WTC11 (cell line): ENCODE results near the gene KIF6. TPM values are rescaled to one million over a fixed set of nuclear protein-coding genes. Genes with fewer than 3 reads are reported as not detected.

Experiments
- ATAC-seq: fragments of 200-7000 bp; cut with Tn5 transposase; 2 replicates; pipeline ENCODE4 v1.10.0; 2021; ENCODE audit warnings: mild to moderate bottlenecking, moderate library complexity
- CTCF ChIA-PET: fragments of 300-600 bp; sonication (Branson Sonifier 250); formaldehyde crosslinking; loops from one replicate; lab custom pipeline; 2021; ENCODE audit warnings: antibody characterized with exemption; lab: Charles Lee
- POLR2A ChIA-PET: fragments of 350-600 bp; sonication (Branson Sonifier 250); formaldehyde crosslinking; loops from one replicate; lab custom pipeline; 2021; ENCODE audit warnings: antibody characterized with exemption; lab: Charles Lee
- DNase-seq: peaks from one replicate; pipeline ENCODE4 v3.0.0; 2021; ENCODE audit warnings: low spot score
- H3K27ac Mint-ChIP-seq: 2 replicates; pipeline ENCODE4 v1.8.0; 2021; ENCODE audit warnings: mixed read lengths
- H3K27me3 Mint-ChIP-seq: 2 replicates; pipeline ENCODE4 v1.8.0; 2021; ENCODE audit warnings: low read depth, mild to moderate bottlenecking, moderate library complexity, mixed read lengths
- H3K36me3 Mint-ChIP-seq: 2 replicates; pipeline ENCODE4 v1.8.0; 2021; ENCODE audit warnings: mixed read lengths
- H3K4me1 Mint-ChIP-seq: 2 replicates; pipeline ENCODE4 v1.8.0; 2022; ENCODE audit warnings: mixed read lengths
- H3K4me3 Mint-ChIP-seq: 2 replicates; pipeline ENCODE4 v1.8.0; 2021; ENCODE audit warnings: mild to moderate bottlenecking, moderate library complexity, mixed read lengths
- H3K9me3 Mint-ChIP-seq: 2 replicates; pipeline ENCODE4 v1.8.0; 2021; ENCODE audit warnings: mixed read lengths
- ATF1 ChIP-seq: sonication (generic); formaldehyde crosslinking; IDR thresholded peaks from 2 replicates; pipeline ENCODE4 v1.8.1; 2023; ENCODE audit warnings: mild to moderate bottlenecking, moderate library complexity, missing genetic modification reagents
- CBFB ChIP-seq: sonication (generic); formaldehyde crosslinking; IDR thresholded peaks from 2 replicates; pipeline ENCODE4 v1.8.1; 2022; ENCODE audit warnings: mild to moderate bottlenecking, low read depth, missing genetic modification reagents
- CREB1 ChIP-seq: sonication (generic); formaldehyde crosslinking; IDR thresholded peaks from 2 replicates; pipeline ENCODE4 v1.8.0; 2023; ENCODE audit warnings: mild to moderate bottlenecking, missing genetic modification reagents
- CTCF ChIP-seq: fragments of 200-600 bp; IDR thresholded peaks from 2 replicates; pipeline ENCODE4 v1.8.0; 2022; ENCODE audit warnings: antibody characterized with exemption
- E2F4 ChIP-seq: sonication (generic); formaldehyde crosslinking; IDR thresholded peaks from 2 replicates; pipeline ENCODE4 v1.8.1; 2022; ENCODE audit warnings: low read depth, mild to moderate bottlenecking, moderate library complexity, missing genetic modification reagents, borderline replicate concordance
- E2F5 ChIP-seq: sonication (generic); formaldehyde crosslinking; IDR thresholded peaks from 2 replicates; pipeline ENCODE4 v1.8.1; 2022; ENCODE audit warnings: mild to moderate bottlenecking, moderate library complexity, missing genetic modification reagents
- FOXJ3 ChIP-seq: sonication (generic); formaldehyde crosslinking; IDR thresholded peaks from 2 replicates; pipeline ENCODE4 v1.9.0; 2021; ENCODE audit warnings: missing genetic modification reagents, mild to moderate bottlenecking, borderline replicate concordance
- JUN ChIP-seq: sonication (generic); formaldehyde crosslinking; IDR thresholded peaks from 2 replicates; pipeline ENCODE4 v1.8.0; 2023; ENCODE audit warnings: mild to moderate bottlenecking, missing genetic modification reagents
- SMAD3 ChIP-seq: sonication (generic); formaldehyde crosslinking; IDR thresholded peaks from 2 replicates; pipeline ENCODE4 v1.8.0; 2022; ENCODE audit warnings: missing genetic modification reagents, mild to moderate bottlenecking, borderline replicate concordance
- TEAD4 ChIP-seq: sonication (generic); formaldehyde crosslinking; IDR thresholded peaks from 2 replicates; pipeline ENCODE4 v1.8.0; 2022; ENCODE audit warnings: mild to moderate bottlenecking, missing genetic modification reagents
- USF2 ChIP-seq: sonication (generic); formaldehyde crosslinking; IDR thresholded peaks from 2 replicates; pipeline ENCODE4 v1.8.1; 2023; ENCODE audit warnings: mild to moderate bottlenecking, missing genetic modification reagents, moderate library complexity
- ZBTB21 ChIP-seq: sonication (generic); formaldehyde crosslinking; IDR thresholded peaks from 2 replicates; pipeline ENCODE4 v1.8.1; 2023; ENCODE audit warnings: mild to moderate bottlenecking, missing genetic modification reagents, borderline replicate concordance
- ZNF232 ChIP-seq: sonication (generic); formaldehyde crosslinking; IDR thresholded peaks from 2 replicates; pipeline ENCODE4 v1.8.0; 2022; ENCODE audit warnings: mild to moderate bottlenecking, missing genetic modification reagents
- ZNF532 ChIP-seq: fragments of 250-450 bp; sonication (Bioruptor Pico); IDR thresholded peaks from 2 replicates; pipeline ENCODE4 v1.9.0; 2021; ENCODE audit warnings: mild to moderate bottlenecking, borderline replicate concordance
- total RNA-seq: library from RNA; stranded (reverse); gene quantifications from 3 replicates; pipeline ENCODE4 v1.2.3, GENCODE V29; 2021
- TF ChIP-seq, protein P1 (sequence below): sonication (generic); formaldehyde crosslinking; IDR thresholded peaks from 2 replicates; pipeline ENCODE4 v1.8.0; 2023; ENCODE audit warnings: mild to moderate bottlenecking, missing genetic modification reagents
- TF ChIP-seq, protein P2 (sequence below): sonication (generic); formaldehyde crosslinking; IDR thresholded peaks from 2 replicates; pipeline ENCODE4 v1.8.1; 2023; ENCODE audit warnings: mild to moderate bottlenecking, missing genetic modification reagents

The KIF6 gene
- total RNA-seq, 1 experiment from 2014 or later: 0.57 TPM

DNA sequence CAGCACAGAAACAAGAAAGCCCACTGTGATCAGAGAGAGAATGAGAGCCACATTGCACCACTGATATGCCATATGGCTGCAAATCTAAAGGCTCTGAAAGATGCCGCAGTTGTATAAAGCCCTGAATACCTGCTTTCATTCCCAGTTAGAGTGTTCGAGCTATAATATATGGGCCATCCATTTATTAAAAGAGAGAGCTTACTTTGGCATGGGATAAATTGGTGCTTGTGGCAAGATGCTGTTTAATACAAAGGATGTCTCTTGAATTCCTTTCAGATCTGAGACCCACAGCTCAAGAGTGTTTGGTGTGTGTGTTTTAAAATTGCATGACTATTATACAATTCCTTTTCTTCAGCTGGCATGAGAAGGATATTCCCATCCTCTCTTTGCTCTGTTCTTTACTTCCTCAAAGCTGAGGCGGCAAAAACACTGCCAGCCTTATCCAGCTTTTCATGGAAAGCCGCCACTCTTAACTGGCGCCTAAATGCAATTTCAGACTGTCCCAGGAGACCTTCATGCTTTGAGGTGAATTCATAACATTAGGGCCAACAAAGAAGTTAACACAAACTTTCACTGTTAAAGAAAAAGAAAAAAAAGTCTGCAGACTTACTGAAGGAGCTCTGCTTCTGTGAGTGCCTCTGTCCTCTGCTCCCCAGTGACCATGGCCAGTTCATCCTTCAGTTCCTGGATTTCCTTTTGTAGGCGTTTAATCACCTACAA lies 147.6 kb downstream of the KIF6 start (continued):
- TF ChIP-seq E2F5 (CRISPR knock-in tag) (no peak), E2F4 (CRISPR knock-in tag) (no peak), CREB1 (CRISPR knock-in tag) (no peak)

- no peak for ATAC-seq
- Mint-ChIP-seq H3K4me3 (no peak overlapping the region), H3K9me3 (peaks cover 7% of the 10 kb centered on the region), H3K36me3 (no peaks in the 10 kb centered on the region), H3K27me3 (no peaks in the 10 kb centered on the region), H3K27ac (no peak overlapping the region), H3K4me1 (no peaks in the 10 kb centered on the region)
- DNase-seq: no peak
- ChIA-PET POLR2A (no interaction called here), CTCF (no interaction called here)
- TF ChIP-seq, protein P1, sequence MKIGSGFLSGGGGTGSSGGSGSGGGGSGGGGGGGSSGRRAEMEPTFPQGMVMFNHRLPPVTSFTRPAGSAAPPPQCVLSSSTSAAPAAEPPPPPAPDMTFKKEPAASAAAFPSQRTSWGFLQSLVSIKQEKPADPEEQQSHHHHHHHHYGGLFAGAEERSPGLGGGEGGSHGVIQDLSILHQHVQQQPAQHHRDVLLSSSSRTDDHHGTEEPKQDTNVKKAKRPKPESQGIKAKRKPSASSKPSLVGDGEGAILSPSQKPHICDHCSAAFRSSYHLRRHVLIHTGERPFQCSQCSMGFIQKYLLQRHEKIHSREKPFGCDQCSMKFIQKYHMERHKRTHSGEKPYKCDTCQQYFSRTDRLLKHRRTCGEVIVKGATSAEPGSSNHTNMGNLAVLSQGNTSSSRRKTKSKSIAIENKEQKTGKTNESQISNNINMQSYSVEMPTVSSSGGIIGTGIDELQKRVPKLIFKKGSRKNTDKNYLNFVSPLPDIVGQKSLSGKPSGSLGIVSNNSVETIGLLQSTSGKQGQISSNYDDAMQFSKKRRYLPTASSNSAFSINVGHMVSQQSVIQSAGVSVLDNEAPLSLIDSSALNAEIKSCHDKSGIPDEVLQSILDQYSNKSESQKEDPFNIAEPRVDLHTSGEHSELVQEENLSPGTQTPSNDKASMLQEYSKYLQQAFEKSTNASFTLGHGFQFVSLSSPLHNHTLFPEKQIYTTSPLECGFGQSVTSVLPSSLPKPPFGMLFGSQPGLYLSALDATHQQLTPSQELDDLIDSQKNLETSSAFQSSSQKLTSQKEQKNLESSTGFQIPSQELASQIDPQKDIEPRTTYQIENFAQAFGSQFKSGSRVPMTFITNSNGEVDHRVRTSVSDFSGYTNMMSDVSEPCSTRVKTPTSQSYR (CRISPR knock-in tag): no peak
- no peak for TF ChIP-seq ZNF532 (CRISPR knock-in tag)
These were observed 148.5 kb downstream of the KIF6 start for GRCh38 chr6:39576556-39577303.

GRCh38 chr6:39574991-39575390 lies 150.2 kb downstream of the KIF6 start:
- H3K36me3 Mint-ChIP-seq: no peaks in the 10 kb centered on the region
- CTCF ChIA-PET: no interaction called here
- no peaks in the 10 kb centered on the region for H3K4me1 Mint-ChIP-seq
- H3K4me3 Mint-ChIP-seq: no peak overlapping the region
- POLR2A ChIA-PET: no interaction called here
- no peak for ATAC-seq
- H3K9me3 Mint-ChIP-seq: peaks cover 12% of the 10 kb centered on the region
- DNase-seq: no peak
- no peak overlapping the region for H3K27ac Mint-ChIP-seq
- H3K27me3 Mint-ChIP-seq: no peaks in the 10 kb centered on the region
- TF ChIP-seq ZNF232 (CRISPR knock-in tag) (no peak), JUN (no peak), ZBTB21 (CRISPR knock-in tag) (no peak), SMAD3 (no peak), CTCF (no peak), TEAD4 (no peak), FOXJ3 (CRISPR knock-in tag) (no peak), USF2 (CRISPR knock-in tag) (no peak), ATF1 (CRISPR knock-in tag) (no peak), CBFB (no peak)
- TF ChIP-seq, protein P2, sequence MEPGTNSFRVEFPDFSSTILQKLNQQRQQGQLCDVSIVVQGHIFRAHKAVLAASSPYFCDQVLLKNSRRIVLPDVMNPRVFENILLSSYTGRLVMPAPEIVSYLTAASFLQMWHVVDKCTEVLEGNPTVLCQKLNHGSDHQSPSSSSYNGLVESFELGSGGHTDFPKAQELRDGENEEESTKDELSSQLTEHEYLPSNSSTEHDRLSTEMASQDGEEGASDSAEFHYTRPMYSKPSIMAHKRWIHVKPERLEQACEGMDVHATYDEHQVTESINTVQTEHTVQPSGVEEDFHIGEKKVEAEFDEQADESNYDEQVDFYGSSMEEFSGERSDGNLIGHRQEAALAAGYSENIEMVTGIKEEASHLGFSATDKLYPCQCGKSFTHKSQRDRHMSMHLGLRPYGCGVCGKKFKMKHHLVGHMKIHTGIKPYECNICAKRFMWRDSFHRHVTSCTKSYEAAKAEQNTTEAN (CRISPR knock-in tag): no peak
